Ammon's horn (tissue), 1 donor: ENCODE data around the gene COL17A1.
A peak's percentile ranks its signal among the peaks of the same experiment; 100 is the strongest.

ENCODE experiments used
- DNase-seq: peaks from one replicate; pipeline ENCODE4 v3.0.0-alpha.2; 2016; ENCODE audit warnings: low spot score

Gene COL17A1

DNA sequence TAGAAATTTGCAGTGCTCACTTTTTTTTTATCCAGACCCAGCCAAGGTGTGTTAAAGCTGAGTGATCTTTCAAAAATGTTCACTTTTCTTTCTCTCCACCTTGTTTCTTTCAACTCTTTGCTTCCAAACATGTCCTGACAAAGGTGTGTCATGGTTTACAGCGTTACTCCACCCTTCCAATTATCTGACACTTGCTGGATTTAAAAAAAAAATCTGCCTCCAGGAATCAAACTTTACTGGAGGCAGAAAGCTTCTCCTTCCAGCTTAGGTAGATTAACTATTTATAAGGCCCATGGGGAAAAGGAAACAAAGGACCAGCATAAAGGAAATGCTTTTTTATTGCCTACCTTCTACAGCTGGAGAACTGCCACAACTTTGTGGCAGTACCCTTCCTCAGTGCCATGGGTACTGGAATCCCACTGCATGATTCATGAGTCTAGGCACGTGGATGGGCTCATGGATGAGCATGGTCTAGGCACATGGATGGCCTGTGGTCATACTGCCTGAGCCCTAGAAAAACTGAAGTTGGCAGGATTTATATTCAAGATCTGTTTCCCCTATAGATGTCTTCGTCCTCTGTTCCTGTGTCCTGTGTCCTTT lies at the start of gene COL17A1:
Gene COL17A1 (minus strand): TSS at position 80 of the 600 bp plus-strand sequence. CDS start 5,207 bp downstream, outside the sequence.
- DNase-seq: no peak

DNA sequence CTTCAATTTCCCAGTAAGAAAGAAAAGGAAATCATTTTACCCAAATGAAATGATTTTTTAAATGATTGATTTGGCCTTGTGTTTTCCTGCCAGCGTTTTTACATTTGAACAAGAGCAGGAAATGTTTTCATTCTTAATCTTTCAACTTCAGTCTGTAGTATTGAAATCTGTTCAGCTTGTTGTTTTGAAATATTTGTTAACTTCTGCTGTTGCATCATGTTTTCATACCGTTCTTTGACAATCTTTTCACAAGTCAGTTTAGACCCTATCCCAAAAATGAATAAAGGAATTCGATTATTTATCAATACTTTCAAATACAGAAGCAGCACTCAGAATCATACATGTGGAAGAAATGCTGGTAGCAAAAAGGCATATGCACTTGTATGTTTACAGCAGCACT lies 44.4 kb upstream of the COL17A1 start:
- DNase-seq: no peak

DNA sequence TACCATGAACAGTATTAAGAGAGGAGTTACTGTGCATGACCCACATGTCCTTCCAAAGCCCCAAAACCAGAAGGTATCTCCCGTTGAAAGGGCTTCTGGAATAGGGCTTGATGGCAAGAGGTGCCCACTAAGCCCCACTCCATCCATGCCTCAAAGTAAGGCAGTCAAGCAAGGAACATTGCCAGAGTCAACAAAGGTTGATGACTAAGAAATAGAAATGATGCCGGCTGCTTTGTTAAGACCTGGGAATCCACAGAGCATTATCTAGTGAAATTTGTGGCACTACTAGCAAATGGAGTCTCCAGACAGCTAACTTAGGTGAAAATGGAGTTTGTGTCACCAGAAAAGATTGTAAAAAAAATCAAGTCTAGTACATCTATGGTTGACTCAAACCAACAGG lies 42.5 kb upstream of the COL17A1 start:
- DNase-seq: no peak

- peak; percentile 21 for DNase-seq
These were observed 41.7 kb upstream of the COL17A1 start for GRCh38 chr10:104127411-104127810.

DNA sequence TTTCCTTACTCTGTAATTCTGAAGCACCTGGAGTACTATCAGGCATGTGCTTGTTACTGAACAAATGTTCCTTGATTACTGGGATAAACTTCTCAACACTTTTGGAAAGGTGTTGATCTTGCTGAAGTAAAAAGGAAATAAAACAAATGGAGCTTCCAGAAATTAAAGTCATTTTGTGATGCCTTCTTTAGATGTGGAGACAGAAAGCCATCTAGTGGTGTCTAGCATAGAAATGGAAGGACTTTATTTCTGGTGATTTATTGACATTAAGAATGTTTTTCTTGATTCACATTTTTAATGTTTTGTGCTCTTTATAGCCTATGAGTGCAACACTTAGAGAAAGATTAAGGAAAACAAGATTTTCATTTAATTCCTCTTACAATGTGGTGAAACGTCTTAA lies 37.7 kb upstream of the COL17A1 start:
- DNase-seq: peak; percentile 29

DNA sequence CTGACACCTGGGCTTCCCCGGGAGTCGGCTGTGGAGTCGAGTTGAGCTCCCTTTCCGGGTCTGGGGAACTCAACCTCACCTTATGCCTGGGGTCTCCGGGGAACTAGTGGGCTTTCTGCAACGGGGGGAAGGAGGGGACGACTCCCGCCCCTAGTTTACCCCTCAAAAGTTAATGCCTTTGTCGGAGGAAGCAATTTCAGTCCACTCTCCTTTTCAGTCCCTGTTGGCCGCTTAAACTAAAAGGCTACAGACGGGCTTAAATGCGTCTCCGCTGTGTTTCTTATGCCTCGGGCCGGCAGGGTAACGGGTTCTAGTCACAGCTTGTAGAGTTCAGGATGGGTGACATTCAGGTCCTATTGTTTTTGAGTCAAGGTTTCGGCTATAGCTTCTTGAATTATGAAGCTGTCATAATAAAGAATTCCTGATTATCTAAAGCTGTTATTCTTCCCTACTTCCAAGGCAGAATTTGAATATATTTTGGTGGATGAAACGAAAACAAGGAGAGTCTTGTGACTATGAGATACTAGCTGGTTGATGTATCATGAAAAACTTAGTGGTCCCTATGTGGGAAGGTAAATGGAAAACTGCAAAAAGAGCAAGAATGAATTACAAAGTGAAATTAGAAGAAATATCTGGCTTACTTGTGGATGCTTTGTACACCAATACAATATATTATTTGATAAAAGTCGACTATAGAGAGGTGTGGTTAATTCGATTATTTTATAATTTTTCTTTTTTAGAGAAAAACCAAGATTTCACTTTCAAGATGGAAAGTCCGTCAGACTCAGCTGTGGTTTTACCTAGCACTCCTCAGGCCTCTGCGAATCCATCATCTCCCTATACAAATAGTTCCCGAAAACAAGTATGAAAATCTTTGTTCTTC lies 36.8 kb upstream of the COL17A1 start:
- peak; percentile 44 for DNase-seq

DNA sequence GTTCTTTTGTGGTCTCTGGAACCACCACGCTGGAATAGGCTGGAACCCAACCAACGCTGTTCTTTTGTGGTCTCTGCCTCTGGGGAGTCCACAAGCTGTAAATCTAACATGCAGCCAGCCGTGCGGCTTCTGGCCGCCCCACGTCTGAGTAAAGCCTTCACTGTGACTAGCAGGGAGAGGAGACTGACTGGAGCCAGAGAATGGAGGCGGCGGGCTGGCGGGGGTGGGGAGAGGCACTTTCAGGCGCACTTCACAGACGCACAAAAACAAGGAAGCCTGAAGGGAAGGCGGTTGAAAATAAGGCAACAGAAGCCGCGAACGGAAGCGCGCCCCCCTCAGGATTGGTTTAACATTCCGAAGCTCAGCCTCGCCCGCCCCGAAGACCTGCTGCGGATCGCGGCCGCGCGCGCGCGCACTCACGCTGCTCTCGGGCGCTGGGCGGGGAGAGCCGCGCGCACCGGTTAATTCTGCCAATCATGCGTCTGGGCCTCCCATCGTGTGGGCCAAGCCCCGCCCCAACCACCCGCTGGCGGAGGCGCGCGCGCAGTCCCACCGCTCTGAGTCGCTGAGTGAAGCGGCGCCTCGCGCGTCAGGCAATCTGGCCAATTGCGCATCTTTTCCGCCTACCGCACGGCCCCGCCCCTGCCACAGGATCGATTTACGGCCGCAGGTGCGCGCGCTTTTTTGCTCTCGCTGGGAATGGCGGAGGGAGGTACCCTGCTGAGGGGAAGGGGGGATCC lies 36.0 kb upstream of the COL17A1 start, which contains the start of gene SFR1:
Gene SFR1 (plus strand): TSS at position 687 of the 740 bp plus-strand sequence. CDS start 13 bp downstream, at position 700.
- peak; percentile 99 for DNase-seq

DNA sequence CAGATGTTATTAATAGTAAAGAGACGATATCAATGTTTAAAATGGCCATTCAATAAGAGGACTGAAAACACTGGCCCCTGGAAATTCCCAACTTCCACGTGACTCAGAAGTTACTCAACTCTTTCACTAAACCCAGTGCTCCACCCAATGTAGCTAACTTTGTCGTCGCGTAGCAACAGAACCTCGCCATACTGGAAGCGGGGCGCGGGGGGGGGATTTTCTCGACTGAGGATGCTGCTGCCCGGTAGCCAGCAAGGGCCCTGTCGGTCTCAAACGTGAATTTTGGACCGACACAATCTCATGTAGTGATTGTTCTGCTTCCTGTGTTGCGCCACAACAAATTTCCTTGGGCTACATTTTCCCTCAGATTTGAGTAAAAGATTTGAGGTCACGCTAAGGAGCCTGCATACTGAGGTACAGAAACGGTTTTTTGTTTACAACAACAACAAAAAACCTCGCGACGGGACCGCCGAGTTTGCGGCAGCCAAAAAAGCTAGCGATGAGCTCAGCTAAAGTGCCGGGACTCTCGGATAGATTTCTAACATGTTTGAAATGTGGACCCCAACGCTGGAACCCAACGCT lies 35.3 kb upstream of the COL17A1 start:
- DNase-seq: peak; percentile 78

DNA sequence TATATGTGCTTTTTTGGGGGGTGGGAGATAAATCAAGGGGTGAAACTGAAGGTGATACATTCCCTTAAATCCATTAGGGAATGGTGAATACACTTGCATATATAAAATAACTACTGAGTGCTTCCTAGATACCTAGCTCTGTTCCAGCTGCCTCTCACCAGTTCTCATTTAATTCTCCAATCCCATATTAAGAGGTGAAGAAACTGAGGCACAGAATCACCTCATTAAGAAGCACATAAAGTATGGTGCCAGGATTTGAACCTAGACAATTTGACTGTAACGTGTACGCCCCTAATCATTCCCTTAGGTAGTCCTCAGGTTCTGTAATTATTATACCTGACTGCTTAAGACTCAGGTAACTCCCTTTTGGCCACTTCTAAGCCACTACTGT lies 34.8 kb upstream of the COL17A1 start:
- no peak for DNase-seq

DNA sequence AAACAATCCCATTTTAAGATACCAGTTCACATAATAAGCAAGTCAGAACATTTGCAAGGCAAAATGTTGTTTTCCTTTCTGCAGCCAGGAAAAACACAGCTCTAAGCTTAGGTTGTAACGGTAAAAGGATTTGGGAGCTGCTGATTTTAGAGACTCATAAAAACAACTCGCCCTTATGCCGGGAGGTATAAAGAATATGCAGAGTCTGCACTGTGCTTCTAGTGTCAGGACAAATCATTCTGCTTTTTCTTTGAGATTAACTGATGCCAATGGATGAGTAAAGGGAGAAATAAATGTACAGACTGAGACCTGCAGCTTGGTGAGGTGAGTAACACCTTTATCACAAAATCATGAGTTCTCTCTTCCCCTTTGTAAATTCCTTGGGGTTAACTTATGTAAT lies 34.3 kb upstream of the COL17A1 start:
- no peak for DNase-seq

- DNase-seq: no peak
These were observed 32.2 kb upstream of the COL17A1 start for GRCh38 chr10:104117839-104118323.

DNA sequence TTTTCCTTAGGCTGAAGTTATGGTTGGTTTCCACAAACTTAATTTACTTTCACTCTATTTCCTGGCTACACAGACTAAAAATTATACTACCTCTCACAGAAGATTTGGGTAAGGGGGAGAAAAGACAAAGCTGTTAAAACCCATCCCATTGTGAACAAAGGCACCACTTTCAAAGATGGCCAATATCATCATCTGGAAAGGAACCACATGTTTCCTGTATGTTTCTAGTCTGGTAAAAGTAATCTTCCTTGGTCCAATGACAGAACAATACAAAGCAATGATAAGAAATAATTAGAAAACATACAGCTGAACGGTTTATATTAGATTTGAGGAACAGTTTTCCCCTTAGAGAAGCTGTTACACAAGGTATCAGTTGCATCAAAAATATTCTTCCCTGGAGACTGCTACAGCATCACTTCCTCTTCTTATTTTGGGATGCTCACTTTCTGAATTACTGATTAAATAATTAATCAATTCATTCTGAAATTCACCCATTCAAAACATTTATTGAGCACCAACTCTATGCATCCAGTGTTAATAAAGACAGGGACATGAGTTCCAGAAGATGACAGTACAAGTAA lies 27.8 kb upstream of the COL17A1 start:
- no peak for DNase-seq

DNA sequence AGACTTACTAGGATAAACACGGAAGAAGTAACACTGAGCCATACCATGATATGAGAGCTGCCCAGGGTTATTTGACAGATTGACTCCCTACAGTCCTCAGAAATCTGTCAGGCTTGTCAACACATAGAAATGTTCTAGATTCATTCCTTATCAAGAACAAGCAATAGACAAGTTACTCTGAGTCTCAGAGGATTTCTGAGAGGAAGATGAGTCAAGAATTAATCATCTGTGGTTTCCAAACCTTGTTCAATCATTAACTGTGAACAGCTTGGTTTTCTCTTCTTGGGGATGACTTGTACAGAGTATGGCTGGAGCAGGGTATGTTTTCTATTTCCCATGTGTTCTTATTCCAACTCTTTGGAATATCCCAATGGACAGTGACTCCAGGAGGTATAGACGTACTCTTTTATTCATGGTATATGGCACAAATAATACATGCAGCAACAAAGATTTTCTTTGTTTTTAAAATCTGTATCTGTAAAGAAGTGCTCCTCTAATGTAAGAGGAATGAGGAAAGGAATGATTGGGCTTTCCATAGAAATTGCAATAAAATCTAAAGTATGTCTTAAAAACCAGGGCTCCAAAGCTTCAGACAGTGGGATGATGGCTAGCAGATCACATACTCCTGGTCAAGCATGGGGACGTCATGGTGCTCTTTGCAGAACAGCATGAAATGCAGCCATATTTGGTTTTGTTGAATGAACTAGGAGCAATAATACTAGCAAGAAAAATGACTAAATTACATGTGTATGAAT lies 24.4 kb upstream of the COL17A1 start:
- DNase-seq: no peak

DNA sequence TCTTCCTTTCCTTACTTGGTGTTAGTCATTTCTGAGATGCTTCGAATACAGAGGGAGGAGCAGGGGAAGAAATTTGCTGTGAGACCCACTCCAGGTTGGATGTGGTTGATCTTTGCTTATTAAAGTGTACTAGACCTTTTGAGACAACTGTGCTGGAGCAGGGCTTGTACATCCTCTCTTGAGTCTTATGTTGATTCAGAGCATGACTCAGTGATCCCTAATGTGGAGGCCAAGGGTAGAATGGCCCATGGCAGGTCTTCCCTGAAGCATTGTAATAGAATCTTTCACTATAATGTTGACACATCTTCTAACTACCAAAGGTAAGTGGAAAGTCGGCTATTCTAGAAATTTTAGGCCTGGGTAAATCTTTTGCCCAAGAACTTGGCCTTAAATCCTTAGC lies 19.2 kb upstream of the COL17A1 start:
- no peak for DNase-seq

GRCh38 chr10:104104418-104104817 lies 18.7 kb upstream of the COL17A1 start:
- DNase-seq: no peak

- DNase-seq: no peak
These were observed 18.3 kb upstream of the COL17A1 start for GRCh38 chr10:104103956-104104355.

DNA sequence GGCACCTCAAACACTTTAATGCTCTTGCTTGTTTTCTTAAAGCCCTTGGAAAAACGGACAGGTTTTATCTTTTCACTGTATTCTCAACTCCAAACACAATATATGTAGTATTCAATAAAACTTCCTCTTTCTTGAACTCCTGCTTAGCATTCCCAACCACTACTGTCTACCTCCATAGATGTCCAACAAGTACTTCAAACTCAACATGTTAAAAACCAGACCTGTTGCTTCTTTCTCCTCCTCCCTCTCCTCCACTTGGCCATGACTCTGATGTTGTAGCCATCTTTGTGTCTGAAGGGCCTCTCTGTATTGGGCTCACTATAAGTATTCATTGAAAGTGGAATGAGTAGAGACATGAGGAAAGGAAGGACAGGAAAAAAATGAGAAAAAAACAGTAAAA lies 16.2 kb upstream of the COL17A1 start:
- no peak for DNase-seq

DNA sequence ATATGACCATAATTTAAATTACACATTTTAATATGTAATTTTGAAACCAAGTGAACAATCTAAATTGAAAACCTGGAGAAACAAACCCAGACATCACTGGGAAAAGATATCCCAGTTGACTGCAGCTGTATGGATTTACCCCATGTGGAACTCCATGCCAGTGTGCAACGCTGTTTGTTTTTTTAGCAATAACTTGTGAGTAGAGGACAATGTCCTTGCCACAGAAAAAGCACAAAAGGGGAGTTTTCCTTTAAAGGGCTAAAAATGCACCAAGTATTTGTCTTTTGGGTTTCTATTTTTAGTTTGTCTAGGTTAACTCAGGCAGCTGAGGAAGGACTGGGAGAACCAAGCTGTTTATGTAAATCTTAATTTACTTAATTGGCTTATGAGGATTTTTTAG lies 15.1 kb upstream of the COL17A1 start:
- DNase-seq: no peak

- DNase-seq: no peak
These were observed 14.3 kb upstream of the COL17A1 start for GRCh38 chr10:104099941-104100340.

GRCh38 chr10:104099269-104099668 lies 13.6 kb upstream of the COL17A1 start:
- DNase-seq: no peak

DNA sequence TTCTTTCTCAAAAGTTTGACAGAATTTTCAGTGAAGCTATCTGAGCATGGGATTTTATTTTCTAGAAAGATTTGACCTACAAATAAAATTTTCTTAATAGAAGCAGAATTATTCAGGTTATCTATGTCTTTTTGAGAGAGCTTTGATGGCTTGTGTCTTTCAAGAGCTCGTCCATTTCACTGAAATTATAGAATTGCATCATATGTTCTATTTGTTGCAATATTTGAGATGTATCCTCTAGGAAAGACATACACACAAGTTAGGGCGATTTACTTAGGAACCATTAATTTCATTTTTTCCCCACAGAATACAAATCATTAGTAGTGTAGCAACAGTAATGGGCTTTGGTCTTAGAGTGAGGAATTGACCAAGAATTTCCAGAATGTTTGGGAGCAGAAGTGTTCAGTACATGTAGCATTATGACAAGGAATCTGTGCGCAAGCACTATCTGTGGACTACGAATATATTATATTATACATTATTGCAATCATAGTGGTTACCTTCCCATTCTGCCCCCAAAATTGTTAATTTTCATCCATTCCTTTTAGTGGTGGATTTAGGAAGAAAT lies 12.8 kb upstream of the COL17A1 start:
- no peak for DNase-seq
